Ectodermal cell (in vitro differentiated cells): ENCODE results near the gene EGLN1.

ENCODE experiments used
- H3K27ac ChIP-seq: 2 replicates; pipeline ENCODE4 v1.7.0; 2013; ENCODE audit warnings: mild to moderate bottlenecking, low read depth, low read length; ENCODE audit not compliant: insufficient read depth, poor library complexity, severe bottlenecking
- H3K27me3 ChIP-seq: 2 replicates; pipeline ENCODE4 v1.7.0; 2013; ENCODE audit warnings: mild to moderate bottlenecking, low read length; ENCODE audit not compliant: insufficient read depth, control insufficient read depth, poor library complexity, severe bottlenecking
- H3K36me3 ChIP-seq: one replicate; pipeline ENCODE4 v1.7.0; 2013; ENCODE audit warnings: low read length; ENCODE audit not compliant: control insufficient read depth, insufficient read depth
- H3K4me1 ChIP-seq: one replicate; pipeline ENCODE4 v1.7.0; 2013; ENCODE audit warnings: low read length; ENCODE audit not compliant: control insufficient read depth, insufficient read depth
- H3K4me3 ChIP-seq: 2 replicates; pipeline ENCODE4 v1.7.0; 2013; ENCODE audit warnings: low read depth, low read length, control low read depth; ENCODE audit not compliant: insufficient read depth
- H3K9me3 ChIP-seq: 2 replicates; pipeline ENCODE4 v1.7.0; 2013; ENCODE audit warnings: mild to moderate bottlenecking, low read length, moderate library complexity; ENCODE audit not compliant: control insufficient read depth
- WGBS, 2 experiments: methylation state at CpG; one replicate each; pipeline ENCODE4 v1.1.7; 2013; ENCODE audit warnings: missing lambda C conversion rate in 2 of 2; 5-methylcytosine and 5-hydroxymethylcytosine counted together

The EGLN1 gene

GRCh38 chr1:231386466-231386865 is 35.6 kb downstream of the EGLN1 start:
- Histone ChIP-seq H3K4me3 (no peak overlapping the region), H3K4me1 (peaks cover 7% of the 10 kb centered on the region)

GRCh38 chr1:231385416-231385748 is 36.7 kb downstream of the EGLN1 start:
- WGBS, 2 experiments = 89 to 95% methylated on average over 2 of the region's 2 CpGs
- H3K27ac ChIP-seq = no peak overlapping the region
- no peaks in the 10 kb centered on the region for H3K27me3 ChIP-seq
- no peaks in the 10 kb centered on the region for H3K9me3 ChIP-seq
- no peak overlapping the region for H3K4me3 ChIP-seq
- H3K4me1 ChIP-seq = peaks cover 7% of the 10 kb centered on the region
- H3K36me3 ChIP-seq = no peaks in the 10 kb centered on the region

More at GRCh38 chr1:231386466-231386865, 35.6 kb downstream of the EGLN1 start:
- Histone ChIP-seq H3K27ac (no peak overlapping the region), H3K36me3 (no peaks in the 10 kb centered on the region), H3K9me3 (no peaks in the 10 kb centered on the region), H3K27me3 (no peaks in the 10 kb centered on the region)

GRCh38 chr1:231384696-231385415 is 37.2 kb downstream of the EGLN1 start:
- Histone ChIP-seq H3K27ac (no peak overlapping the region), H3K36me3 (no peaks in the 10 kb centered on the region), H3K4me1 (peaks cover 7% of the 10 kb centered on the region), H3K9me3 (no peaks in the 10 kb centered on the region), H3K4me3 (no peak overlapping the region), H3K27me3 (no peaks in the 10 kb centered on the region)
- WGBS, 2 experiments = 92 to 97% methylated on average over 6 of the region's 6 CpGs

DNA sequence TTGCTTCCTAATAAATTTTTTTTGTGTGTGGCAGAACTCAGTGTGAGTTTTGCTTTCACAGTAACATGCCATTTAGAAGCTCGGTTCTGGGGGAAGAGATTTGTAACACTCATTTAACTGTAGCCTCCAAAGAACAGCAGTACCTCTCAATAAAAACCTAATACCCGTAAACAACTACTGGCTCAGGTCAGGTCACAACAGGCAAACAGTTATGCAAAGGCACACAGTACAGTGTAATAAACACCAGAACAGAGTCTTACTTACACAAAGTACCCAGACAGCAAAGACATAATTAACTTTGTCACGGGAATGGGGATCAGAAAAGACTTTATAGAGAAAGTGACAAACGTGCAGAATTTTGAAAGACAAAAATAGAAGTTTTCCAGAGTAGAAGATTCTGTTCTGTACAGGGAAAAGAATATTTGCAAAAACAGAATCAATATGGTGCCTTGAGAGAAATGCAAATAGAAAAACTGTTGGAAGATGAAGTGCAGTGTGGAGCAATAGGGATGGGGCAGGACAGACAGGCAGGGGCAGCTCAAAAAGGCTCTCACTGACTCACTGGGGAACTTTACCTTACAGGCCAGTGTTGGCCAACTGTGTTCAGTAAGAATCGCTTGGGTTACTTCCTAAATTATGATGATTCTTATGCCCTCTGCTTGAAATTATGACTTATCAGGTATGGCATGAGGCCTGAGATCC is 38.8 kb downstream of the EGLN1 start:
- Histone ChIP-seq H3K9me3 (no peaks in the 10 kb centered on the region), H3K27me3 (no peaks in the 10 kb centered on the region), H3K4me3 (no peak overlapping the region), H3K4me1 (peaks cover 7% of the 10 kb centered on the region), H3K27ac (no peak overlapping the region), H3K36me3 (no peaks in the 10 kb centered on the region)
- WGBS, 2 experiments = 86 to 87% methylated on average over 5 of the region's 5 CpGs

- Histone ChIP-seq H3K9me3 (no peaks in the 10 kb centered on the region), H3K4me3 (no peak overlapping the region), H3K4me1 (peaks cover 7% of the 10 kb centered on the region), H3K36me3 (no peaks in the 10 kb centered on the region), H3K27me3 (no peaks in the 10 kb centered on the region), H3K27ac (no peak overlapping the region)
- 90 to 95% methylated on average over 3 of the region's 3 CpGs for WGBS, 2 experiments
Observed at GRCh38 chr1:231382426-231382825, 39.7 kb downstream of the EGLN1 start.

- Histone ChIP-seq H3K36me3 (no peaks in the 10 kb centered on the region), H3K9me3 (no peaks in the 10 kb centered on the region), H3K27ac (no peak overlapping the region), H3K4me3 (no peak overlapping the region), H3K4me1 (peaks cover 7% of the 10 kb centered on the region), H3K27me3 (no peaks in the 10 kb centered on the region)
- 88 to 93% methylated on average over 2 of the region's 2 CpGs for WGBS, 2 experiments
Observed at GRCh38 chr1:231381729-231382128, 40.4 kb downstream of the EGLN1 start.

GRCh38 chr1:231376875-231377549 is 45.1 kb downstream of the EGLN1 start:
- no peaks in the 10 kb centered on the region for H3K36me3 ChIP-seq
- no peaks in the 10 kb centered on the region for H3K4me1 ChIP-seq
- no peaks in the 10 kb centered on the region for H3K27me3 ChIP-seq
- H3K4me3 ChIP-seq = no peak overlapping the region
- 92 to 94% methylated on average over 5 of the region's 5 CpGs for WGBS, 2 experiments
- no peaks in the 10 kb centered on the region for H3K9me3 ChIP-seq
- H3K27ac ChIP-seq = no peak overlapping the region

GRCh38 chr1:231376101-231376500 is 46.0 kb downstream of the EGLN1 start:
- 90 to 91% methylated on average over 3 of the region's 4 CpGs for WGBS, 2 experiments
- Histone ChIP-seq H3K36me3 (no peaks in the 10 kb centered on the region), H3K9me3 (no peaks in the 10 kb centered on the region), H3K4me3 (no peak overlapping the region), H3K27me3 (no peaks in the 10 kb centered on the region), H3K27ac (no peak overlapping the region), H3K4me1 (no peaks in the 10 kb centered on the region)

- Histone ChIP-seq H3K9me3 (no peaks in the 10 kb centered on the region), H3K4me3 (no peak overlapping the region), H3K27ac (no peak overlapping the region), H3K27me3 (no peaks in the 10 kb centered on the region), H3K36me3 (no peaks in the 10 kb centered on the region), H3K4me1 (peaks cover 3% of the 10 kb centered on the region)
- 89 to 90% methylated on average over 3 of the region's 4 CpGs for WGBS, 2 experiments
Observed at GRCh38 chr1:231374394-231374793, 47.7 kb downstream of the EGLN1 start.

GRCh38 chr1:231372501-231372900 is 49.6 kb downstream of the EGLN1 start:
- Histone ChIP-seq H3K36me3 (no peaks in the 10 kb centered on the region), H3K27ac (no peak overlapping the region), H3K9me3 (no peaks in the 10 kb centered on the region), H3K27me3 (no peaks in the 10 kb centered on the region), H3K4me1 (peaks cover 8% of the 10 kb centered on the region), H3K4me3 (no peak overlapping the region)
